Sigmoid colon (tissue), 4 donors: ENCODE results near the gene MYO10.

Experiments used
- CTCF ChIP-seq, 4 experiments: fragments of 450-650 bp in 3 of 4; fragments of 200-600 bp in 1 of 4; IDR thresholded peaks; one replicate each; pipeline ENCODE4 v1.5.1; 2016 to 2019; ENCODE audit warnings: antibody characterized with exemption in 4 of 4, mild to moderate bottlenecking in 3 of 4, moderate library complexity in 2 of 4
- EP300 ChIP-seq, 4 donors: sonication (generic); formaldehyde crosslinking; IDR thresholded peaks; one replicate each; pipeline ENCODE4 v1.6.1; 2017; ENCODE audit warnings: antibody characterized with exemption in 4 of 4
- POLR2A ChIP-seq, 2 donors: fragments of 450-650 bp; IDR thresholded peaks; one replicate each; pipeline ENCODE4 v1.6.1; 2016; ENCODE audit warnings: antibody characterized with exemption in 2 of 2, mild to moderate bottlenecking in 2 of 2, moderate library complexity in 2 of 2
- POLR2AphosphoS5 ChIP-seq, 4 donors: sonication (generic); formaldehyde crosslinking; IDR thresholded peaks; one replicate each; pipeline ENCODE4 v1.6.1; 2017; ENCODE audit warnings: antibody characterized with exemption in 4 of 4

GRCh38 chr5:16807547-16807864 lies 128.6 kb downstream of the MYO10 start:
- TF ChIP-seq POLR2AphosphoS5 (IDR thresholded peaks at IDR 0.05) = no peak
- TF ChIP-seq POLR2A (IDR thresholded peaks at IDR 0.05) = no peak
- no peak for TF ChIP-seq CTCF (IDR thresholded peaks at IDR 0.05)
- no peak for TF ChIP-seq EP300 (IDR thresholded peaks at IDR 0.05)
